ENCODE results near the gene TCF23.
"Not testable (repeated sequence)": the region's sequence is repeated elsewhere in the genome, so short reads cannot be mapped to it uniquely, and the experiment has no call there.

Gene TCF23

DNA sequence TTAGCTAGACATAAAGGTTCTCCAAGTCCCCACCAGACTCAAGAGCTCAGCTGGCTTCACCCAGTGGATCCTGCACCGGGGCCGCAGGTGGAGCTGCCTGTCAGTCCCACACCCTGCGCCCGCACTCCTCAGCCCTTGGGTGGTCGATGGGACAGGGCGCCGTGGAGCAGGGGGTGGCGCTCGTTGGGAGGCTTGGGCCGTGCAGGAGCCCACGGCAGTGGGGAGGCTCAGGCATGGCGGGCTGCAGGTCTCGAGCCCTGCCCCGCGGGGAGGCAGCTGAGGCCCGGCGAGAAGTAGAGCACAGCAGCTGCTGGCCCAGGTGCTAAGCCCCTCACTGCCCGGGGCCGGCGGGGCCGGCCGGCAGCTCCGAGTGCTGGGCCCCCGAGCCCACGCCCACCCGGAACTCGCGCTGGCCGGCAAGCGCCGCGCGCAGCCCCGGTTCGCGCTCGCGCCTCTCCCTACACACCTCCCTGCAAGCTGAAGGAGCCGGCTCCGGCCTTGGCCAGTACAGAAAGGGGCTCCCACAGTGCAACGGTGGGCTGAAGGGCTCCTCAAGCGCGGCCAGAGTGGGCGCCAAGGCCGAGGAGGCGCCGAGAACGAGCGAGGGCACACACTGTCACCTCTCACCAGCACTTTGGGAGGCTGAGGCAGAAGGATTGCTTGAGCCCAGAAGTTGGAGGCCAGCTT is 37.3 kb upstream of the TCF23 start:
- H3K23ac ChIP-seq (ENCODE audit: low read length in 2 of 2); H2AFZ ChIP-seq (ENCODE audit: low read depth, low read length); H3K4me2 ChIP-seq (ENCODE audit: low read length, poor library complexity, severe bottlenecking); H3K4ac ChIP-seq (ENCODE audit: low read depth in 1 of 2, low read length in 2 of 2); H3K4me1 ChIP-seq (ENCODE audit: control insufficient read depth, insufficient read depth, low read depth, low read length); H3K9ac ChIP-seq (ENCODE audit: low read length); H2BK12ac ChIP-seq (ENCODE audit: low read length in 2 of 2); DNase-seq; H2BK120ac ChIP-seq (ENCODE audit: low read depth, low read length); H3K79me1 ChIP-seq (replicated peaks; ENCODE audit: low read length, poor library complexity, severe bottlenecking); H3K4me3 ChIP-seq (ENCODE audit: insufficient read depth in 1 of 2, low read depth in 1 of 2, low read length in 2 of 2); H2BK5ac ChIP-seq (ENCODE audit: low read depth, low read length, poor library complexity, severe bottlenecking); H4K8ac ChIP-seq (ENCODE audit: low read length); H3K27ac ChIP-seq (ENCODE audit: low read length, poor library complexity, severe bottlenecking); H3K36me3 ChIP-seq (ENCODE audit: control insufficient read depth in 1 of 2, insufficient read depth in 2 of 2, low read depth in 1 of 2, low read length in 2 of 2); H2AK5ac ChIP-seq (ENCODE audit: low read length, severe bottlenecking); H3K18ac ChIP-seq (ENCODE audit: low read depth in 1 of 2, low read length in 2 of 2); H3K14ac ChIP-seq (ENCODE audit: low read length in 2 of 2); H2BK15ac ChIP-seq (ENCODE audit: low read depth, poor library complexity, severe bottlenecking); H3K9me3 ChIP-seq (ENCODE audit: control insufficient read depth, low read length): not testable (repeated sequence)
- Histone ChIP-seq H3K27me3 (ENCODE audit: control insufficient read depth in 1 of 2, insufficient read depth in 1 of 2, low read length in 2 of 2) (peaks cover 0 to 23% of the 10 kb centered on the region in 2 experiments), H4K91ac (ENCODE audit: low read length) (peak overlapping the region; percentile 27)
- 96% methylated on average over 46 of the region's 49 CpGs for WGBS

DNA sequence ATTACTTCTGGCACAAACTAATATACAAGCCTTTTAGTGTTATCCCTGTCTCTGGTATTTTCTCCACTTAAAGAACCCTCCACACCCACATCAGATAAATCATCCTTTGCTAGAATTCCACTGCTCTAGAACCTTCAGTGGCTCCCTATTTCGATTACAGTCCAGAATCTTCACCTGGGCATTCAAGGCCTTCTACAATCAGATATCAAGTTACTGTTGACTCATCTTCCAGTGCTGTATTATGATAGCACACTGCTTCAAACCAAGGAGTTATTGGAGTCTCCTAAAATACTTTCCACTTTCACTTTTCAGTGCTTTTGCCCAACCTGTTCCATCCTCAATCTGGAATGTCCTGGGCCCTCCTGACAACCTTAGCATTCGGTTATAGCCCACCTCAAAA is 33.3 kb upstream of the TCF23 start:
- Histone ChIP-seq H4K8ac (ENCODE audit: low read length) (no peak overlapping the region), H3K18ac (ENCODE audit: low read depth in 1 of 2, low read length in 2 of 2) (no peak overlapping the region), H3K4me2 (ENCODE audit: low read length, poor library complexity, severe bottlenecking) (no peak overlapping the region), H3K9ac (ENCODE audit: low read length) (no peak overlapping the region), H3K14ac (ENCODE audit: low read length in 2 of 2) (no peak overlapping the region), H3K27me3 (ENCODE audit: control insufficient read depth in 1 of 2, insufficient read depth in 1 of 2, low read length in 2 of 2) (peaks cover 15 to 51% of the 10 kb centered on the region in 2 experiments), H4K91ac (ENCODE audit: low read length) (no peak overlapping the region), H3K27ac (ENCODE audit: low read length, poor library complexity, severe bottlenecking) (no peak overlapping the region), H3K4me1 (ENCODE audit: control insufficient read depth, insufficient read depth, low read depth, low read length) (peaks cover 10% of the 10 kb centered on the region), H2AFZ (ENCODE audit: low read depth, low read length) (no peak overlapping the region), H3K4me3 (ENCODE audit: insufficient read depth in 1 of 2, low read depth in 1 of 2, low read length in 2 of 2) (no peak overlapping the region), H3K36me3 (ENCODE audit: control insufficient read depth in 1 of 2, insufficient read depth in 2 of 2, low read depth in 1 of 2, low read length in 2 of 2) (peaks cover 0 to 4% of the 10 kb centered on the region in 2 experiments), H3K23ac (ENCODE audit: low read length in 2 of 2) (no peak overlapping the region), H2BK120ac (ENCODE audit: low read depth, low read length) (no peak overlapping the region), H2BK5ac (ENCODE audit: low read depth, low read length, poor library complexity, severe bottlenecking) (no peak overlapping the region), H2BK15ac (ENCODE audit: low read depth, poor library complexity, severe bottlenecking) (no peak overlapping the region), H3K4ac (ENCODE audit: low read depth in 1 of 2, low read length in 2 of 2) (no peak overlapping the region), H3K79me1 (replicated peaks; ENCODE audit: low read length, poor library complexity, severe bottlenecking) (no peaks in the 10 kb centered on the region), H3K9me3 (ENCODE audit: control insufficient read depth, low read length) (no peaks in the 10 kb centered on the region), H2BK12ac (ENCODE audit: low read length in 2 of 2) (no peak overlapping the region), H2AK5ac (ENCODE audit: low read length, severe bottlenecking) (no peak overlapping the region)
- DNase-seq: no peak
- WGBS: 55% methylated on average over 2 of the region's 2 CpGs

DNA sequence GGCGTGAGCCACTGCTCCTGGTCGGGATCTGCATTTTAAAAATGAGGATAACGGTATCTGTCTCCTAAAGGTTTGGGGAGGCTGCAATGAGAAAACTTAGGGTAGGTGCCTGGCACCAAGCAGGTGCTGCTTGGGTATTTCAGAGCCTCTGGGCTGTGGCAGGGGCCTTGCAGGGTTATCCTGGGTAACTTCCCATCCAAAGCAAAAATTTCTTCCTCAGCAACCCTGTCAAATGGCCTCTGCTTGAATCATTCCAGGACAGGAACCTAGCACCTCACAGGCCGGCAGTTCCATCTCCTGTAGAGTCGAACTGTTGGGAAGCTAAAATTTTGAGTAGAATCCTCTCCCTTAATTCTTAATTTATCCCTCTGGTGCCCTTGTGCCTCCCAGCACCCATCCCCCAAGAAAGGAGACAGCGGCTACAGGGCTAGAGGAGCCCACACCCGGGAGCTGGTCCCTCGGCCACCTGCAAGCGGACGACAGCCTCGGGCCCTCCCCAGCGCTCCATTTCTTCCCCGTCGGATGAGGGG is 30.7 kb upstream of the TCF23 start:
- 30% methylated on average over 14 of the region's 14 CpGs for WGBS
- Histone ChIP-seq H3K4me1 (ENCODE audit: control insufficient read depth, insufficient read depth, low read depth, low read length) (peaks cover 10% of the 10 kb centered on the region), H2AK5ac (ENCODE audit: low read length, severe bottlenecking) (no peak overlapping the region), H3K4me3 (ENCODE audit: insufficient read depth in 1 of 2, low read depth in 1 of 2, low read length in 2 of 2) (peak overlapping the region in 1 of 2 experiments; percentile 83), H2BK5ac (ENCODE audit: low read depth, low read length, poor library complexity, severe bottlenecking) (no peak overlapping the region), H3K36me3 (ENCODE audit: control insufficient read depth in 1 of 2, insufficient read depth in 2 of 2, low read depth in 1 of 2, low read length in 2 of 2) (peaks cover 0 to 4% of the 10 kb centered on the region in 2 experiments), H3K18ac (ENCODE audit: low read depth in 1 of 2, low read length in 2 of 2) (no peak overlapping the region), H3K27me3 (ENCODE audit: control insufficient read depth in 1 of 2, insufficient read depth in 1 of 2, low read length in 2 of 2) (peaks cover 36 to 72% of the 10 kb centered on the region in 2 experiments), H4K91ac (ENCODE audit: low read length) (no peak overlapping the region), H3K14ac (ENCODE audit: low read length in 2 of 2) (no peak overlapping the region), H3K27ac (ENCODE audit: low read length, poor library complexity, severe bottlenecking) (no peak overlapping the region), H3K9me3 (ENCODE audit: control insufficient read depth, low read length) (no peaks in the 10 kb centered on the region), H3K9ac (ENCODE audit: low read length) (peak overlapping the region; percentile 76), H3K4me2 (ENCODE audit: low read length, poor library complexity, severe bottlenecking) (peak overlapping the region; percentile 86), H4K8ac (ENCODE audit: low read length) (no peak overlapping the region), H2BK15ac (ENCODE audit: low read depth, poor library complexity, severe bottlenecking) (no peak overlapping the region), H3K4ac (ENCODE audit: low read depth in 1 of 2, low read length in 2 of 2) (no peak overlapping the region), H2BK120ac (ENCODE audit: low read depth, low read length) (no peak overlapping the region), H2AFZ (ENCODE audit: low read depth, low read length) (no peak overlapping the region), H2BK12ac (ENCODE audit: low read length in 2 of 2) (no peak overlapping the region), H3K23ac (ENCODE audit: low read length in 2 of 2) (no peak overlapping the region), H3K79me1 (replicated peaks; ENCODE audit: low read length, poor library complexity, severe bottlenecking) (no peaks in the 10 kb centered on the region)
- no peak for DNase-seq

DNA sequence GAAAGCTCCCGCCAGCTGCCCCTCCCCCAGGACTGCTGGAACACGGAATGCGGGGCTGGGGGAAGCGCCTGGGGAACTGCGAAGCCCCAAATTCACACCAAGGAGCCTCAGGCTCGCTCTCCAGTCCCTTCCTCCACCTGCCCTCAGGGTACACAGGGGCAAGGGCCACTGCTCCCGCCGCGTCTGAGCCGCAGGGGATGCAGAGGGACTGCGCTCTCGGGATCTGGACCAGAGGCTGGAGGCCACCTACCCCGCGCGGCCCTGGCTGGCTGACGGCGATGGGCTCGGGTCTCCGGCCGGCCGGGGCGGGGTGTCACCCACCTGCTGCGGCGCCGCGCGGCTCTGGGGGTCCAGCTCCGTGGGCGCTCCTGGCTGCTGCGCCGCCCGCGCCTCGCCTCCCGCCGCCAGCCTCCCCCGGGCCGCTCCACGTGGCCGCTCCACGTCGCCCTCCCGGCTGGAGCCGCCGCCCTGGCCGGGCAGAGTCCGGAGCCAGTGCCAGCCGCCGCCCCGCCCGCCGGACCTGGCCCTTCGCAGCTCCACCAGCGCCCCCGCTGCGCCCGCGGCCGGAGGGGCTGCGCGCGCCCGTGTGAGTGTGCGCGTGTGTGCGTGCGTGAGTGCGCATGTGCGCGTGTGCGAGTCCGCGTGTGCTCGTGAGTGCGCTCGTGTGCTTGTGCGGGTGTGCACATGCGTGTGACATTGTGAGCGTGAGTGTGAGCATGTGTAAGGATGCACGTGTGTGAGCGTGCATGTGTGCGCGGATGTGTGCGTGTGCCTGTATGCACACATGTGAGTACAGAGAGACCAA is 30.1 kb upstream of the TCF23 start, which contains the start of gene CGREF1:
Gene CGREF1, minus strand, starts transcription at position 604 of the 805 bp plus-strand sequence. CDS start 14,762 bp downstream, outside the sequence.
- Histone ChIP-seq H2AFZ (ENCODE audit: low read depth, low read length) (peak within 1 kb of the TSS; percentile 3), H3K4me3 (ENCODE audit: insufficient read depth in 1 of 2, low read depth in 1 of 2, low read length in 2 of 2) (peak within 1 kb of the TSS; percentile 51 to 83), H3K18ac (ENCODE audit: low read depth in 1 of 2, low read length in 2 of 2) (peak within 1 kb of the TSS in 1 of 2 experiments; percentile 55), H2AK5ac (ENCODE audit: low read length, severe bottlenecking) (no peak within 1 kb of the TSS), H3K36me3 (ENCODE audit: control insufficient read depth in 1 of 2, insufficient read depth in 2 of 2, low read depth in 1 of 2, low read length in 2 of 2) (peaks cover 0 to 4% of the 10 kb centered on the region in 2 experiments), H2BK12ac (ENCODE audit: low read length in 2 of 2) (peak within 1 kb of the TSS in 1 of 2 experiments; percentile 42), H3K4ac (ENCODE audit: low read depth in 1 of 2, low read length in 2 of 2) (no peak within 1 kb of the TSS), H3K14ac (ENCODE audit: low read length in 2 of 2) (peak within 1 kb of the TSS in 1 of 2 experiments; percentile 35), H2BK15ac (ENCODE audit: low read depth, poor library complexity, severe bottlenecking) (peak within 1 kb of the TSS; percentile 46), H3K27ac (ENCODE audit: low read length, poor library complexity, severe bottlenecking) (no peak within 1 kb of the TSS), H2BK5ac (ENCODE audit: low read depth, low read length, poor library complexity, severe bottlenecking) (no peak within 1 kb of the TSS), H3K9me3 (ENCODE audit: control insufficient read depth, low read length) (no peaks in the 10 kb centered on the region), H3K23ac (ENCODE audit: low read length in 2 of 2) (peak within 1 kb of the TSS; percentile 20 to 66), H2BK120ac (ENCODE audit: low read depth, low read length) (no peak within 1 kb of the TSS), H3K27me3 (ENCODE audit: control insufficient read depth in 1 of 2, insufficient read depth in 1 of 2, low read length in 2 of 2) (peaks cover 36 to 72% of the 10 kb centered on the region in 2 experiments), H3K9ac (ENCODE audit: low read length) (peak within 1 kb of the TSS; percentile 76), H3K4me1 (ENCODE audit: control insufficient read depth, insufficient read depth, low read depth, low read length) (peaks cover 16% of the 10 kb centered on the region), H4K8ac (ENCODE audit: low read length) (peak within 1 kb of the TSS; percentile 70), H3K4me2 (ENCODE audit: low read length, poor library complexity, severe bottlenecking) (peak within 1 kb of the TSS; percentile 86), H4K91ac (ENCODE audit: low read length) (peak within 1 kb of the TSS; percentile 67), H3K79me1 (replicated peaks; ENCODE audit: low read length, poor library complexity, severe bottlenecking) (no peaks in the 10 kb centered on the region)
- DNase-seq: no peak
- 14% methylated on average over 69 of the region's 84 CpGs for WGBS
